Stimulated activated CD8-positive, alpha-beta memory T cell treated with anti-CD3 and anti-CD28 coated beads, Interleukin-12 subunit alpha, Interleukin-12 subunit beta, amount 100 ng/mL, for 24 hours (primary cell): ENCODE measurements around the gene RBMS3.
"Not testable (repeated sequence)": the region's sequence is repeated elsewhere in the genome, so short reads cannot be mapped to it uniquely, and the experiment has no call there.

Experiments
- DNase-seq: peaks from one replicate; pipeline ENCODE4 v3.0.0-alpha.2; 2020; ENCODE audit errors: extremely low read depth

Gene RBMS3

GRCh38 chr3:29429055-29429679 is 148.3 kb downstream of the RBMS3 start:
- no peak for DNase-seq

DNA sequence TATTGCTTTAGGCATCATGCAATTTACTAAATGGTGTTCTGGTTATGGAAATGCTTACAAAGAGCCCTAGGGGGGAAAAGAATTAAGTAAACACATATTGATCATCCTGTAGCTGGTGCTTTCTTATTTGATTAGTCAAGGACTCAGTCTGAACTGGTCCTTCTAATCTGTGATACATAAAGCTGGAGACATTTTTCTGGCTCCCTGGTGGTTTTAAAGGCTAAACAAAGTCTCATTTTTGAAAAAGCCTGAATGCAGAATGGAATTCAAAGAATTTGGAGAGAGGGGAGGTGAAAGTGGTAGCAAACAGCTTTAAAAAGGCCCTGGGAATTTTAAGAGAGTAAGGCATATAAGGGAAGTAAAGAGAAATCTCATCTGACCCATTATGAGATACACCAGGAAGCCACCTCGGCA is 149.7 kb downstream of the RBMS3 start:
- DNase-seq, result no peak

- no peak for DNase-seq
Observed at GRCh38 chr3:29436612-29437323, 155.9 kb downstream of the RBMS3 start.

DNA sequence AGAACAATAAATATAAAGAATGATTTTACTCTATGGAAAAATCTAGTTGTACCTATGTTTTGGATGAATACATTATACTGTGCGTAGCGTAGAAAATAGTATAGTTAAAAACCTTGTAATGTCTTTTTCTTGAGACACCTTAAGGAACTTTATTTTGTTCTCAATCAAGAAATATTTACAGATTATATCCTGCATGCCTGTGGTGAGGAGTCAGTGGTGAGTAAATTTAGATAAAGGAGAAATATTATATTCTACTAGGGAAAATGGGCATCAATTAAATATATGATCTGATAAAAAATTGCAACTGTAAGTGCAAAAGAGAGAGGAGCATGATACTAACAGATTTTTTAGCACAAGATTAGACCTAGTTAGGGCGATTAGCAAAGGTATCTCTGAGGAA is 157.7 kb downstream of the RBMS3 start:
- DNase-seq, result no peak

GRCh38 chr3:29440413-29441305 is 159.8 kb downstream of the RBMS3 start:
- no peak for DNase-seq

DNA sequence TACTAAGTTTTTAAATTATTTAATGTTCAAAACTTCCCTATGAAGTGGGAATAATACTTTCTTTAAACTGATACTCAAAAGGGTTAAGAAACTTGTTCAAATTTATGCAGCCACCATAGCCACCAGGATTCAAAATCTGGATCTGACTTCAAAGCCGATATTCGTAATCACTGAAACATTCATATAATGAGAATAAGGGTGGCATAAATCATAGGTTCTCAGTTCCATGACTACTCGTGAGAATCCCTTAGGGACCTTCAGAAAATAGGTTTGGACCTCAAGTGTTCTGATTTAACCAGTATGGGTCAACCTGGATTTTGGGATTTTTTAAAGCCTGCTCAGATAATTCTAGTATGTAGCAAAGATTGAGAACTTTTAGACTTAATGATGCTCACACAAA is 160.6 kb downstream of the RBMS3 start:
- no peak for DNase-seq

- DNase-seq, result no peak
Observed at GRCh38 chr3:29447946-29448627, 167.2 kb downstream of the RBMS3 start.

- no peak for DNase-seq
Observed at GRCh38 chr3:29451920-29452319, 171.0 kb downstream of the RBMS3 start.

DNA sequence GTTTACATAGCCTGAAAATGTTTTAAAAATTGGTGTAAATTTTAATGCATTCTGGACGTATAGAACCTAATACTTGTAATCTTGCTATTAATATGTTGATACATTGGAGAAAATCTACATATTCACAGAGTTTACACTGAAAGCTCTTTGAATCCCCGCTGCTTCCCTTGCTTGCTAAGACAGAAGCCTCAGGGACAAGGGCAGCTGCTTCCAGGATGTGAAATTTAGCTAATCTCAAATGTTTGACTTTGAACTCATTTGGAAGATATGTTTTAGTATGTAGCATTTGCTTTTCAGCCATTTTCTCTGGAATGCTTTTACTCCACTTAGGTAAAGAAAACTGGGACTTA is 172.0 kb downstream of the RBMS3 start:
- no peak for DNase-seq

DNA sequence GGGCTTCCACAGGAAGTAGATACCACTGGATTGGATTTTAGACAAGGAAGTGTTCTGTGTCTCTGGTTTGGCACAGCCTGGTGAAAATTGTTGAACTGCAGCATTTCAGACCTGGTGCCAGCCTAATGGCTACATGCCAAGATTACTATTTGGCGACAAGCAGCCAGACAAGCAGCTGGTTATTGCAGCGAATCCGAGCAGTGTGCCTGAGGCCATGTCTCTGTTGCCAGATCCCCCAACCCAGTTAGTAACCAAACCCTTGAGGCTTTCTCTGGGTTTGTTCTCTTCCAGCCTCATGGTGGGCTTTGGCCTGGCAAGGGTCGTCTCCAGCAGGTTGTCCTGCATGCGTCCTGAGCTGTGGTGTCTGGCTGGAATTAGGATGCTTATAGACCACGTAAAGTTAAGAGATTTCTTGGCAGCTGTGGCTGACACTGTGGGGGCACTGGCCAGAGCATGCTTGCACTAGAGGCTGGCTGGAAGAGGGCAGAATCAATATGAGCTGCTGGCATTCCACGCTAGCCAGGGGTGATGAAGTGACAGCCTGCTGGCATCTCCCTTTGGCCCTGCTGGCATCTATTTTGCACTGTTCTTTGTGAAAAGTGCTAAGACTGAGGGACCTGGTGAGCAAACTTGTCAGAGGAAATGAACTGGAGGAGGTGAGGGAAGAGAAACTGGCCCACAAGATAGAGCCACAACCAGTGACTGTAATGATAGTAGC is 172.6 kb downstream of the RBMS3 start:
- DNase-seq, result no peak

DNA sequence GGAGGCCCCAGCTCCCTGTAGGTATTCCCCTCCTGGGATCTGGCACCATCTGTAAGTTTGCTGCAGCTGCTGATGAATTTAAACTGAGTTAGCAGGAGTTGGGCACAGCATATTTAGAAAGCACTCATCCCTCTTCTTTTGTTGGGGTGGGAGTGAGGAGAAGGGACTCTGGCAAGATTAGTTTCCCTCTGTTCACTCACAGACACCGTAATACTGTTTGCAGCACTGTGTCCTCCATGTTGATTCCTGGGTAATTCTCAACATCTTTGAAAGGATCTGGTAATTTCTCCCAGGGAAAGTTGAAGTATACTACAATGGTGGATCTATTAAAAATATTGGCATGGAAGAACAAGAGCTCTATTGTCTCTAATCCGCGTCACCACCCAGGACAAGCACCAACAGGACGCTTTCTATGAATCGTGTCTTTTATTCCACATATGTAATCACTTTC is 173.3 kb downstream of the RBMS3 start:
- no peak for DNase-seq

GRCh38 chr3:29456901-29457300 is 176.0 kb downstream of the RBMS3 start:
- DNase-seq, result no peak

DNA sequence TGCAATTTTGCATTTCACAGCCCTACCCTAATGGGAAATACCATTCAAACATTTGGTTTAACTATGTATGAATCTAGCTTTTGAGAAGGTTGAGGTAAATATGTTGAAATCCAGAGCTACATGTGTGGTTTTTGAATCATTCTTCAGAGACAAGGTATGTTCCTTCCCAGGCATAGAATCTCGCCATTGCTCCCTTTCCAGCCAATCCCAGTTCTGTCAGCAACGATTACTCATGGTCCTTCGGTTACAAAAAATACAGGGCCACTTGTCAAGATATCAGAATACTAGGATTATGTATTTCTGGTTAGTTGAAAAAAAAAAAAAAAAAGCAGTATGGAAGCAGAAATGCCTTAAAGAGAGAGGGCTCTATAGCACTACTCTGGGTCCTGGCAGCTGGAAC is 182.4 kb downstream of the RBMS3 start:
- no peak for DNase-seq

DNA sequence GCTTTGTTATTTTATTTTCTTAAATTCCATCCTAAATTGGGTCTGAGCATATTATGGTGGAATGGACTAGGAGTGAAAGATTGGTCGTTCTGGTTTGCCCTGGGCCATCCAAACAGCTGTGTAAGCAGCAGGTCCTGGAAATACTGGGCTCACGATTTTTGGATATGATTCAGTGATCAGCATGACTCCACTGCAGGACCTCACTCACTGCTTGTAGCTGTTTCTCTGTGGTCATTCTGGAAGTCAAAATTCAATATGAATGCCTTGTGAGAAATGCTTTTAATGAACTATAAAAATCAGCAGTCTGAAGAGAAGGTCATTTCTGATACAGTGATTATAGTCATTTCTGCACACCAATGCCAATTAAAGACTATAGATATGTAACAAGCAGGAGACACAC is 185.0 kb downstream of the RBMS3 start:
- no peak for DNase-seq

DNA sequence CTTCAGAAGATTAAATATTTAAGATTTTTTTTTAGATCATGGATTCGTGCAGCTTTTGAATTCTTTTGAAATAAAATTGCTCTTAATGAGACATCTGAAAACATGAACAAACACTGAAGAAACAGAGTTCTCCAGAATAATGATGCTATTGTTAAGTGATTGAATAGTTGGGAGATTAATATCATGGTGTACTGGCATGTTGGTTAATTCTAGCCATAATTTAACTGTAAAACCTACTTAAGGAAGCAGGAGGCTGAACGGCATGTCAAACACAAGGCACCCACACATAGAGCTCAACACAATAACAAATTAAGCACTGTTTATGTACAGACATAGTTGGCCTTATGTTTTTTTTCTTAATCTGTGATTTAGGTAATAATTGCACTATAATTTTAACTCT is 185.6 kb downstream of the RBMS3 start:
- no peak for DNase-seq

DNA sequence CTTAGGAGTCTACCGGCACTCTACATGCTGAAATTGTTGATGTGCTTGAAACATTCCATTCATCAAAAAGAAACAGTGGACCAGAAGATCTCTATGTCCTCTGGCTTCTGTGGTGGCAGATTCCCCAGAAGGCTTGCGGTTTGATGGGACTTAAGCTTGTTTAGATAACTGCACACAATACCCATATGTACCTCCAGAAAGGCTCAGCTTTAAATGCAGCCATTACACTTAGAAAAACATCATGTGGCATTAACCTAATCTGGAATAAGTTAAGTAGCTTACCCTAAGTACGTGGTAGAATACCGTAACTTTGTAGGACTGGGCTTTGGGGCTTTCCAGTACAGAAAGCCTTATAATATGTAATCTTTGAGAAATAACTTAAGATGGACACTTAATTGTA is 187.3 kb downstream of the RBMS3 start:
- no peak for DNase-seq

DNA sequence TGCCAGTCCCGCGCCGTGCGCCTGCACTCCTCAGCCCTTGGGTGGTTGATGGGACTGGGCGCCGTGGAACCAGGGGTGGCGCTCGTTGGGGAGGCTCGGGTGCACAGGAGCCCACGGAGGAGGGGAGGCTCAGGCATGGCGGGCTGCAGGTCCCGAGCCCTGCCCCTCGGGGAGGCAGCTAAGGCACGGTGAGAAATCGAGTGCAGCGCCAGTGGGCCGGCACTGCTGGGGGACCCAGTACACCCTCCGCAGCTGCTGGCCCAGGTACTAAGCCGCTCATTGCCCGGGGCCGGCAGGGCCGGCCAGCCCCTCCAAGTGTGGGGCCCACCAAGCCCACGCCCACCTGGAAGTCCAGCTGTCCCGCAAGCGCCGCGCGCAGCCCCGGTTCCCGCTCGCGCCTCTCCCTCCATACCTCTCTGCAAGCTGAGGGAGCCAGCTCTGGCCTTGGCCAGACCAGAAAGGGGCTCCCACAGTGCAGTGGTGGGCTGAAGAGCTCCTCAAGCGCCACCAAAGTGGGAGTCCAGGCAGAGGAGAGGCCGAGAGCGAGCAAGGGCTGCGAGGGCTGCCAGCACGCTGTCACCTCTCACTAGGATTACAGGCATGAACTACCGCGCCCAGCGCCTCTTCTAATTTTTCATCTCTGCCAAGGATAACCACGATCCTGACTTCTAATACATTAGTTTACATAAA is 192.8 kb downstream of the RBMS3 start:
- DNase-seq, result not testable (repeated sequence)

DNA sequence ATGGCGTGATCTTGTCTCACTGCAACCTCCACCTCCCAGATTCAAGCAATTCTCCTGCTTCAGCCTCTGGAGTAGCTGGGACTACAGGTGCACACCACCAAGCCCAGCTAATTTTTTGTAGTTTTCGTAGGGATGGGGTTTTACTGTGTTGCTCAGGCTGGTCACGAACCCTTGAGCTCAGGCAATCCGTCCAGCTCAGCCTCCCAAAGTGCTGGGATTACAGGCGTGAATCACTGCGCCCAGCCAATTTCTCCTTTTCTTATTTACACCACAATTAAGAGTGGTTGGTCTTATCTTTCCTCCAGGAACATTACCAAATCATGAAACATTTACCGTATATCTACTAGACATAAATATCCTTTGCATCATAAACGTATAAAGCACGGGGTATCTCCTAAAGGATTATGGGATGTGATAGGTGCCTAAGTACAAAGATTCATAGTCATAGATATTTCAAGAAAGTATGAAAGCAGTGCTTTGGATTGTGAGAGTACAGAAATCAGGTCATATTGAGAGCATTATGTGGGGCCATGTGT is 194.5 kb downstream of the RBMS3 start:
- DNase-seq, result no peak

- no peak for DNase-seq
Observed at GRCh38 chr3:29475854-29476253, 195.0 kb downstream of the RBMS3 start.

DNA sequence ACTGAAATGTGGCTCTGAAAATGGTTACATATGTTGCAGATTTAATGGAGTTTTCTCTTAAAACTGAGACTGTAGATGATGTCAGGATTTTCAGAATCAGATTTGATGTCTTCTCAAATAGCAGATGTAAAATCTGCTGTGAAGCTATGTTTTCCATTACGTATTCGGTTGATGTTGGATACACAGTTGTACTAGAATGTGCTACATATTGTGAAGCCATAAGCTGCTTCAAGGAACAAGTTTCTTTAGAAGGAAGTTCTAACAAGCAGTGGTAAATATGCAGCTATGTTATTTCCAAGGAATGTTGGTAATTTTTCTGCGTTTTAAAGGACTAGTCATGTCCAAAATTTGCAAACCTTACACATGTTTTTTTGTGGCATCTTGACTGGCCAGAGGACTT is 197.7 kb downstream of the RBMS3 start:
- no peak for DNase-seq

DNA sequence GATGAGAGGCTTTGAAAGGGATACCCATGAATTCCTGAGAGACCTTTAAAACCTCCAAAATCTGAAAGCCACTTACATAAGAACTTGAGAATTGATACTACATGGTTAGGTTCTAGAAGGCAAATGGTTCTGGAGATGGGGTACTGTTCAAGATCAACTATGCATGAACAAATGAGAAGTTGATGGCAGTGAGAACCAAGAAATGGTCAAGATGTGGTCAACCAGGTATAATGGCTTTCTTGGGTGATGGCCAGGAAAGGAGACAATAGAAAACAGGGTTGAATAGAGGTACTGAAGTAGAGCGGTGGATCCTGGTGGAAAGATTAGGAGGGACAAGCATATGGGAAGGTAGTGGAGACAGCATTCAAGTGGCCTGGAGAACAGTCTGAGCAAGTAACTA is 200.4 kb downstream of the RBMS3 start:
- DNase-seq, result no peak
